HEK293 (cell line): ENCODE results near the gene TGFB1I1.

Source experiments
- CTCF ChIA-PET: fragments of 350-600 bp; formaldehyde crosslinking; extraction: SDS; loops from one replicate; lab custom pipeline; 2021; ENCODE audit warnings: antibody characterized with exemption; lab: Yijun Ruan, JAX
- POLR2A ChIA-PET: fragments of 300-600 bp; formaldehyde crosslinking; extraction: SDS; loops from one replicate; lab custom pipeline; 2020; ENCODE audit warnings: antibody characterized with exemption, inconsistent platforms; lab: Yijun Ruan, JAX
- H3K27ac ChIP-seq: fragments of 200-500 bp; sonication (Bioruptor generic); 2 replicates; pipeline ENCODE4 v1.5.1; 2014; ENCODE audit warnings: low read depth, low read length, control low read depth, inconsistent platforms; ENCODE audit errors: extremely low read depth
- H3K36me3 ChIP-seq, 2 experiments: fragments of 200-500 bp in 1 of 2; sonication (Bioruptor generic) in 1 of 2; 1 replicate in 1 of 2; 2 replicates in 1 of 2; pipeline ENCODE4 v1.5.1; 2014 to 2017; ENCODE audit warnings: inconsistent platforms in 2 of 2, low read length in 2 of 2; ENCODE audit not compliant: control insufficient read depth in 2 of 2, insufficient read depth in 1 of 2
- H3K4me1 ChIP-seq: fragments of 200-500 bp; sonication (Bioruptor generic); 2 replicates; pipeline ENCODE4 v1.5.1; 2014; ENCODE audit warnings: mild to moderate bottlenecking, low read length, inconsistent platforms; ENCODE audit not compliant: control insufficient read depth, insufficient read depth
- H3K4me3 ChIP-seq: 2 replicates; pipeline ENCODE4 v1.5.1; 2011; ENCODE audit warnings: low read depth, mild to moderate bottlenecking, control low read depth, low read length, moderate library complexity
- H3K9me3 ChIP-seq: fragments of 200-500 bp; sonication (Bioruptor generic); 2 replicates; pipeline ENCODE4 v1.5.1; 2014; ENCODE audit warnings: low read depth, low read length, inconsistent platforms; ENCODE audit not compliant: control insufficient read depth, insufficient read depth
- BCL11B ChIP-seq: fragments of 450-650 bp; formaldehyde crosslinking; IDR thresholded peaks from 2 replicates; pipeline ENCODE4 v1.5.1; 2016; ENCODE audit warnings: low read depth, missing biosample characterization, missing genetic modification characterization
- GLI2 ChIP-seq: fragments of 450-650 bp; formaldehyde crosslinking; IDR thresholded peaks from 2 replicates; pipeline ENCODE4; 2017; ENCODE audit warnings: missing biosample characterization, missing genetic modification characterization, low read depth, borderline replicate concordance
- IKZF3 ChIP-seq: fragments of 450-650 bp; IDR thresholded peaks from 2 replicates; pipeline ENCODE4 v1.5.0; 2018; ENCODE audit warnings: missing biosample characterization, mild to moderate bottlenecking, missing genetic modification characterization, moderate library complexity
- KLF1 ChIP-seq: fragments of 450-650 bp; formaldehyde crosslinking; IDR thresholded peaks from 2 replicates; pipeline ENCODE4 v1.5.1; 2016; ENCODE audit warnings: missing biosample characterization, missing genetic modification characterization
- KLF16 ChIP-seq: fragments of 450-650 bp; formaldehyde crosslinking; IDR thresholded peaks from 2 replicates; pipeline ENCODE4 v1.5.1; 2017; ENCODE audit warnings: missing biosample characterization, missing genetic modification characterization
- KLF9 ChIP-seq: fragments of 450-650 bp; formaldehyde crosslinking; IDR thresholded peaks from 2 replicates; pipeline ENCODE4 v1.5.1; 2016; ENCODE audit warnings: missing biosample characterization, missing genetic modification characterization, low read depth
- PBX3 ChIP-seq: sonication (generic); formaldehyde crosslinking; IDR thresholded peaks from 2 replicates; pipeline ENCODE4 v1.8.1; 2022; ENCODE audit warnings: mild to moderate bottlenecking, moderate library complexity, missing genetic modification reagents
- SP3 ChIP-seq: fragments of 450-650 bp; formaldehyde crosslinking; IDR thresholded peaks from 2 replicates; pipeline ENCODE4 v1.5.1; 2016; ENCODE audit warnings: missing biosample characterization, missing genetic modification characterization
- ZNF114 ChIP-seq: fragments of 450-650 bp; formaldehyde crosslinking; IDR thresholded peaks from 2 replicates; pipeline ENCODE4 v1.5.0; 2017; ENCODE audit warnings: missing biosample characterization, missing genetic modification characterization
- ZNF223 ChIP-seq: fragments of 450-650 bp; formaldehyde crosslinking; IDR thresholded peaks from 2 replicates; pipeline ENCODE4 v1.5.1; 2016; ENCODE audit warnings: missing biosample characterization, missing genetic modification characterization
- ZNF324 ChIP-seq: fragments of 450-650 bp; formaldehyde crosslinking; IDR thresholded peaks from 2 replicates; pipeline ENCODE4 v1.5.1; 2016; ENCODE audit warnings: missing biosample characterization, missing genetic modification characterization
- ZNF341 ChIP-seq: fragments of 450-650 bp; formaldehyde crosslinking; IDR thresholded peaks from 2 replicates; pipeline ENCODE4; 2016; ENCODE audit warnings: low read depth, missing biosample characterization, missing genetic modification characterization
- ZNF354C ChIP-seq: fragments of 450-650 bp; formaldehyde crosslinking; IDR thresholded peaks from 2 replicates; pipeline ENCODE4 v1.5.1; 2016; ENCODE audit warnings: missing biosample characterization, missing genetic modification characterization, low read depth, borderline replicate concordance
- ZNF449 ChIP-seq: fragments of 450-650 bp; formaldehyde crosslinking; IDR thresholded peaks from 2 replicates; pipeline ENCODE4 v1.5.1; 2017; ENCODE audit warnings: missing biosample characterization, mild to moderate bottlenecking, missing genetic modification characterization, moderate library complexity
- ZNF48 ChIP-seq: fragments of 450-650 bp; formaldehyde crosslinking; IDR thresholded peaks from 2 replicates; pipeline ENCODE4 v1.5.1; 2016; ENCODE audit warnings: missing biosample characterization, missing genetic modification characterization
- ZNF561 ChIP-seq: fragments of 450-650 bp; IDR thresholded peaks from 2 replicates; pipeline ENCODE4 v1.5.1; 2018; ENCODE audit warnings: missing biosample characterization, missing genetic modification characterization, borderline replicate concordance
- TF ChIP-seq, protein P1 (sequence below): fragments of 450-650 bp; formaldehyde crosslinking; IDR thresholded peaks from 2 replicates; pipeline ENCODE4 v1.5.1; 2016; ENCODE audit warnings: missing biosample characterization, missing genetic modification characterization
- TF ChIP-seq, protein P2 (sequence below): fragments of 450-650 bp; formaldehyde crosslinking; IDR thresholded peaks from 2 replicates; pipeline ENCODE4 v1.5.1; 2017; ENCODE audit warnings: missing biosample characterization, missing genetic modification characterization
- TF ChIP-seq, protein P3 (sequence below): fragments of 450-650 bp; formaldehyde crosslinking; IDR thresholded peaks from 2 replicates; pipeline ENCODE4 v1.5.1; 2016; ENCODE audit warnings: missing biosample characterization, missing genetic modification characterization, borderline replicate concordance
- TF ChIP-seq, protein P4 (sequence below): fragments of 450-650 bp; IDR thresholded peaks from 2 replicates; pipeline ENCODE4 v1.5.1; 2018; ENCODE audit warnings: missing biosample characterization, mild to moderate bottlenecking, missing genetic modification characterization

TGFB1I1 gene

DNA sequence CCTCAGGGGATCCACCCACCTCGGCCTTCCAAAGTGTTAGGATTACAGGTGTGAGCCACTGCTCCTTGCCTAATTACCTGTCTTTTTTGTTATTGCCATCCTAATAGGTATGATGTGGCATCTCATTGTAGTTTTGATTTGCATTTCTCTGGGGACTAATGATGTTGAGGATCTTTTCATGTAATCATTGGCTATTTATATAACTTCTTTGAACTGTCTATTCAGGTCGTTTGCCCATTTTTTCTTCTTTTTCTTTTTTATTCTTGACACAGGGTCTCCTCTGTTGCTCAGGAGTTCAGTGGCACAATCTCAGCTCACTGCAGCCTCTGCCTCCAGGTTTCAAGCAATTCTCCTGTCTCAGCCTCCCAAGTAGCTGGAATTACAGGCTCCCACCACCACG is 1.3 kb upstream of the TGFB1I1 start (continued):
- TF ChIP-seq ZNF341 (tag by site-specific recombination) (no peak), ZNF114 (tag by site-specific recombination) (no peak), ZNF223 (tag by site-specific recombination) (no peak)

- H3K4me1 ChIP-seq: no peaks in the 10 kb centered on the region
- H3K27ac ChIP-seq: no peak overlapping the region
- CTCF ChIA-PET: no interaction called here
- peak overlapping the region; percentile 47 for H3K4me3 ChIP-seq
- H3K36me3 ChIP-seq: peaks cover 0 to 20% of the 10 kb centered on the region in 2 experiments; a peak in 1 of 3 replicates
- TF ChIP-seq, protein P1, sequence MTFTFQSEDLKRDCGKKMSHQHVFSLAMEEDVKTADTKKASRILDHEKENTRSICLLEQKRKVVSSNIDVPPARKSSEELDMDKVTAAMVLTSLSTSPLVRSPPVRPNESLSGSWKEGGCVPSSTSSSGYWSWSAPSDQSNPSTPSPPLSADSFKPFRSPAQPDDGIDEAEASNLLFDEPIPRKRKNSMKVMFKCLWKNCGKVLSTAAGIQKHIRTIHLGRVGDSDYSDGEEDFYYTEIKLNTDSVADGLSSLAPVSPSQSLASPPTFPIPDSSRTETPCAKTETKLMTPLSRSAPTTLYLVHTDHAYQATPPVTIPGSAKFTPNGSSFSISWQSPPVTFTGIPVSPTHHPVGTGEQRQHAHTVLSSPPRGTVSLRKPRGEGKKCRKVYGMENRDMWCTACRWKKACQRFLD (tag by site-specific recombination): no peak
- TF ChIP-seq KLF16 (tag by site-specific recombination) (no peak), IKZF3 (tag by site-specific recombination) (peak; percentile 75), ZNF449 (tag by site-specific recombination) (no peak)
- TF ChIP-seq, protein P2, sequence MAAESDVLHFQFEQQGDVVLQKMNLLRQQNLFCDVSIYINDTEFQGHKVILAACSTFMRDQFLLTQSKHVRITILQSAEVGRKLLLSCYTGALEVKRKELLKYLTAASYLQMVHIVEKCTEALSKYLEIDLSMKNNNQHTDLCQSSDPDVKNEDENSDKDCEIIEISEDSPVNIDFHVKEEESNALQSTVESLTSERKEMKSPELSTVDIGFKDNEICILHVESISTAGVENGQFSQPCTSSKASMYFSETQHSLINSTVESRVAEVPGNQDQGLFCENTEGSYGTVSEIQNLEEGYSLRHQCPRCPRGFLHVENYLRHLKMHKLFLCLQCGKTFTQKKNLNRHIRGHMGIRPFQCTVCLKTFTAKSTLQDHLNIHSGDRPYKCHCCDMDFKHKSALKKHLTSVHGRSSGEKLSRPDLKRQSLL (tag by site-specific recombination): peak; percentile 52; the same call in 1 of the 2 replicates
- TF ChIP-seq, all 188 proteins: peak for 2
- POLR2A ChIA-PET: interaction anchor here (0.7 to 1.2 kb wide), 2 partner anchors 11 to 12 kb away, joined by 3 read pairs; partner anchors contain the start of gene ARMC5
- no peaks in the 10 kb centered on the region for H3K9me3 ChIP-seq
These were observed 594 bp upstream of the TGFB1I1 start for GRCh38 chr16:31471241-31471874.

GRCh38 chr16:31472709-31473203 is 804 bp downstream of the TGFB1I1 start:
- H3K4me1 ChIP-seq: no peaks in the 10 kb centered on the region
- CTCF ChIA-PET: interaction anchor here (0.6 kb wide), 1 partner anchor 12 kb away, joined by 3 read pairs; no protein-coding TSS in a partner anchor
- POLR2A ChIA-PET: interaction anchor here (0.8 to 1.2 kb wide), 2 partner anchors 12 to 331 kb away, joined by 3 read pairs; no protein-coding TSS in a partner anchor
- H3K4me3 ChIP-seq: peak overlapping the region; percentile 47
- H3K36me3 ChIP-seq: peaks cover 0 to 10% of the 10 kb centered on the region in 2 experiments; a peak in 1 of 3 replicates
- H3K9me3 ChIP-seq: no peaks in the 10 kb centered on the region
- peak overlapping the region; percentile 56; the same call in 1 of the 2 replicates for H3K27ac ChIP-seq
- TF ChIP-seq KLF1: 0 out of 2 replicates have a peak, but pooled peaks have one; percentile 20
- TF ChIP-seq ZNF324 (tag by site-specific recombination): no peak
- no peak for TF ChIP-seq ZNF48
- no peak for TF ChIP-seq ZNF354C (tag by site-specific recombination)
- TF ChIP-seq, protein P3, sequence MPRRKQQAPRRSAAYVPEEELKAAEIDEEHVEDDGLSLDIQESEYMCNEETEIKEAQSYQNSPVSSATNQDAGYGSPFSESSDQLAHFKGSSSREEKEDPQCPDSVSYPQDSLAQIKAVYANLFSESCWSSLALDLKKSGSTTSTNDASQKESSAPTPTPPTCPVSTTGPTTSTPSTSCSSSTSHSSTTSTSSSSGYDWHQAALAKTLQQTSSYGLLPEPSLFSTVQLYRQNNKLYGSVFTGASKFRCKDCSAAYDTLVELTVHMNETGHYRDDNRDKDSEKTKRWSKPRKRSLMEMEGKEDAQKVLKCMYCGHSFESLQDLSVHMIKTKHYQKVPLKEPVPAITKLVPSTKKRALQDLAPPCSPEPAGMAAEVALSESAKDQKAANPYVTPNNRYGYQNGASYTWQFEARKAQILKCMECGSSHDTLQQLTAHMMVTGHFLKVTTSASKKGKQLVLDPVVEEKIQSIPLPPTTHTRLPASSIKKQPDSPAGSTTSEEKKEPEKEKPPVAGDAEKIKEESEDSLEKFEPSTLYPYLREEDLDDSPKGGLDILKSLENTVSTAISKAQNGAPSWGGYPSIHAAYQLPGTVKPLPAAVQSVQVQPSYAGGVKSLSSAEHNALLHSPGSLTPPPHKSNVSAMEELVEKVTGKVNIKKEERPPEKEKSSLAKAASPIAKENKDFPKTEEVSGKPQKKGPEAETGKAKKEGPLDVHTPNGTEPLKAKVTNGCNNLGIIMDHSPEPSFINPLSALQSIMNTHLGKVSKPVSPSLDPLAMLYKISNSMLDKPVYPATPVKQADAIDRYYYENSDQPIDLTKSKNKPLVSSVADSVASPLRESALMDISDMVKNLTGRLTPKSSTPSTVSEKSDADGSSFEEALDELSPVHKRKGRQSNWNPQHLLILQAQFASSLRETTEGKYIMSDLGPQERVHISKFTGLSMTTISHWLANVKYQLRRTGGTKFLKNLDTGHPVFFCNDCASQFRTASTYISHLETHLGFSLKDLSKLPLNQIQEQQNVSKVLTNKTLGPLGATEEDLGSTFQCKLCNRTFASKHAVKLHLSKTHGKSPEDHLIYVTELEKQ (tag by site-specific recombination): no peak
- TF ChIP-seq, protein P4, sequence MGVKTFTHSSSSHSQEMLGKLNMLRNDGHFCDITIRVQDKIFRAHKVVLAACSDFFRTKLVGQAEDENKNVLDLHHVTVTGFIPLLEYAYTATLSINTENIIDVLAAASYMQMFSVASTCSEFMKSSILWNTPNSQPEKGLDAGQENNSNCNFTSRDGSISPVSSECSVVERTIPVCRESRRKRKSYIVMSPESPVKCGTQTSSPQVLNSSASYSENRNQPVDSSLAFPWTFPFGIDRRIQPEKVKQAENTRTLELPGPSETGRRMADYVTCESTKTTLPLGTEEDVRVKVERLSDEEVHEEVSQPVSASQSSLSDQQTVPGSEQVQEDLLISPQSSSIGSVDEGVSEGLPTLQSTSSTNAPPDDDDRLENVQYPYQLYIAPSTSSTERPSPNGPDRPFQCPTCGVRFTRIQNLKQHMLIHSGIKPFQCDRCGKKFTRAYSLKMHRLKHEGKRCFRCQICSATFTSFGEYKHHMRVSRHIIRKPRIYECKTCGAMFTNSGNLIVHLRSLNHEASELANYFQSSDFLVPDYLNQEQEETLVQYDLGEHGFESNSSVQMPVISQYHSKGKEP (tag by site-specific recombination): no peak
- no peak for TF ChIP-seq PBX3 (CRISPR knock-in tag)
- no peak for TF ChIP-seq KLF9 (tag by site-specific recombination)
- TF ChIP-seq BCL11B (tag by site-specific recombination): no peak
- TF ChIP-seq SP3 (tag by site-specific recombination): peak; percentile 52
- 0 out of 2 replicates have a peak, but pooled peaks have one; percentile 24 for TF ChIP-seq ZNF341 (tag by site-specific recombination)
- no peak for TF ChIP-seq ZNF561 (tag by site-specific recombination)
- no peak for TF ChIP-seq GLI2 (tag by site-specific recombination)
